ENCODE results near the gene KLF1.
"Not testable (repeated sequence)": the region's sequence is repeated elsewhere in the genome, so short reads cannot be mapped to it uniquely, and the experiment has no call there.

KLF1 gene

GRCh38 chr19:12866416-12867119, 20.4 kb downstream of the KLF1 start:
- DNase-seq: no peak

DNA sequence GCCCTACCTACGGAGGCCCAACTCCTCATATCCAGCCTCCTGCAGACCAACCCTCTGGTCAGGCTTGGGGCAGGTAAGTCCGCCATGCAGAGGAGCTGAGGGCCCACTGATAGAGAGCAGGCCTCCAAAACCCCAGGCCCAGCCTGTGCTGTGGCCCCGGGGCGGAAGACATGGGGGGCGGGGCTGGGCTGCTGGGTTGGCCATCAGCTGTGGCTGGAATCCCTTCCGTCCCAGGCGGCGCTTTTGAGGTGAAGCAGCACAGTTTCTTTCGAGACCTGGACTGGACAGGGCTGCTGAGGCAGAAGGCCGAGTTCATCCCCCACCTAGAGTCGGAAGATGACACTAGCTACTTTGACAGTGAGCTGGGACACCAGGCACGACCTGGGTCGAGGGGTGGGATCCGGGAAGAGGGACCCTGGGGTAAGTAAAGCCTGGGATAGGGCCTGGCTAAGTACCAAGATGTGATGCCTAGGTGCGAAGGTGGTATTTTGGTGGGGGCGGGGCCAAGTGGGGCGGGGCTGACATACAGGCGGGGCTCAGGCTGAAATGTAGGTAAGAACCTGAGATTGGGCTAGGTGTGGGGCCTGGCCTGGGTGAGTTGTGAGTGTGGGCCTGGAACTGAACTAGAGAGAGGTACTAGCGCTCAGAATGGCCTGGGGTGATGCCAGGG, 21.1 kb downstream of the KLF1 start:
- no peak for DNase-seq

- no peak for DNase-seq
Observed at GRCh38 chr19:12864721-12865715, 22.0 kb downstream of the KLF1 start.

DNA sequence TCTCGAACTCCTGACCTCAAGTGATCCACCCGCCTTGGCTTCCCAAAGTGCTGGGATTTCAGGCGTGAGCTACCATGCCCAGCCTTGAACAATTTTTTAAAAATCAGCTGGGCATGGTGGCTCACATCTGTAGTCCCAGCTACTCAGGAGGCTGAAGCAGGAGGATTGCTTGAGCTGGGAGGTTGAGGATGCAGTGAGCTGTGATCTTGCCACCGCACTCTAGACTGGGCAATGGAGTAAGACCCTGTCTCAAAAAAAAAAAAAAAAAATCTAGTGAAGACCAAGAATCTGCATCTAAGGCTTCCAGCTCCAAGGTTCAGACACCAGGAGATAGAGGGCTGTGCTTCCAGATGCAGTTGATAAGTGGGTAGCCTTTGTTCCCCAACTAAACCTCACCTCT, 22.9 kb downstream of the KLF1 start:
- DNase-seq: no peak

DNA sequence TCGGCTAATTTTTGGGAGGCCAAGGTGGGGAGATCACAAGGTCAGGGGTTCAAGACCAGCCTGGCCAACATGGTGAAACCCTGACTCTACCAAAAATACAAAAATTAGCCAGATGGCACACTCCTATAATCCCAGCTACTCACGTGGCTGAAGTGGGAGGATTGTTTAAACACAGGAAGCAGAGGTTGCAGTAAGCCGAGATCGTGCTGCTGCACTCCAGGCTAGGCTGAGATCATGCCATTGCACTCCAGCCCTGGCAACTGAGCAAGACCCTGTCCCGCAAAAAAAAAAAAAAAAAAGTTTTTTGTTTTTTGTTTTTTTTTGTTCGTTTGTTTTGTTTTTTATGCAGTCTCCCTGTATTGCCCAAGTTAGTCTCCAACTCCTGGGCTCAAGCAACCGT, 27.5 kb downstream of the KLF1 start:
- DNase-seq: no peak

GRCh38 chr19:12858041-12858928, 28.7 kb downstream of the KLF1 start:
- DNase-seq: no peak

- DNase-seq: no peak
Observed at GRCh38 chr19:12856653-12857052, 30.3 kb downstream of the KLF1 start.

DNA sequence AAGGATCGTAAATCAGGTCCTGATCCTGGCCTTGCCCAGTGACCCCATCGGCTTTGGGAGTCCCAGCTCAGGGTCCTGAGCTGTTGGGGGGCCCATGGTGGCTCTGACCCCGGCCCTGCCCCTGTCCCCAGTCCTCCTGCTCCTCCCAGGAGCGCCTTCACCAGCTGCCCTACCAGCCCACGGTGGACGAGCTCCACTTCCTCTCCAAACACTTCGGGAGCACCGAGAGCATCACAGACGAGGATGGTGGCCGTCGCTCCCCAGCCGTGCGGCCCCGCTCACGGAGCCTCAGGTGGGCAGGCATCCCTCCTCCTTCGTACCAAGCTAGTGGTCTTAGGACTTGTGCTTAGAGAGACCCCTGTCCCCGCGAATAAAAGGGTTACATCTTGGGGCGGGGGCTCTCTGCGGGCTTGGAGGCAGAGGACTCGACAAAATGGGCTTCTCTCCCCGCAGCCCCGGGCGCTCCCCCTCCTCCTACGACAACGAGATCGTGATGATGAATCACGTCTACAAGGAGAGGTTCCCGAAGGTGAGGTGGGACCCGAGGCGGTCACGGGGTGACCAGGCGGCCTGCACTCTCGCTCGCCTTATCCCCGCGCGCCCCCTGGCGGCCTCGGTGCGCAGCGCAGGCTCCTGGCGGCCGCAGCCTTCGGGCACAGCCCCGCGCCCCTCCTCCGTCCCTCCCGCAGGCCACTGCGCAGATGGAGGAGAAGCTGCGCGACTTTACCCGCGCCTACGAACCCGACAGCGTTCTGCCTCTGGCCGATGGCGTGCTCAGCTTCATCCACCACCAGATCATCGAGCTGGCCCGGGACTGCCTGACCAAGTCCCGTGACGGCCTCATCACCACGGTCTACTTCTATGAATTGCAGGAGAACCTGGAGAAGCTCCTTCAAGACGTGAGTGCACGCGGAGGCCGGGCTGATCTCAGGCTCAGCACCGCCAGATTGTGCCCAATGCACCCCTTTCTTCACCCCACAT, 39.6 kb downstream of the KLF1 start:
- peak; percentile 89 for DNase-seq

- DNase-seq: not testable (repeated sequence)
Observed at GRCh38 chr19:12846613-12847012, 40.4 kb downstream of the KLF1 start.

- DNase-seq: no peak
Observed at GRCh38 chr19:12843999-12844732, 42.8 kb downstream of the KLF1 start.

GRCh38 chr19:12843328-12843727, 43.7 kb downstream of the KLF1 start:
- DNase-seq: no peak

DNA sequence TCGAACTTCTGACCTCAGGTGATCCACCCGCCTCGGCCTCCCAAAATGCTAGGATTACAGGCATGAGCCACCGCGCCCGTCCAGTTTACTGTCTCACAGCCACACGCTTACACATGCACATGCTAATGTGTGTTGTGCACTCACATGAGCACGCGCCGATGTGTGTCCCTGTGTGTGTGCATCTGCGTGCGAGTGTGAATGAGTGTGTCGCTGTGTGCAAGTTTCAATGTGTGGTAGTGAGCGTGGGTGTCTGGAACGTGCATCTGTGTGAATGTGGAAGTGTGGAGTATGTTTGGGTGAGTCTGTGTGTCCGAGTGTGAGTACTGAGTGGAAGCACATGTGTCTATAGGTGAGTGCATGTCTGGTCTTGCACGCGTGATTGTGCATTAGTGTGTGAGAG, 44.5 kb downstream of the KLF1 start:
- no peak for DNase-seq

DNA sequence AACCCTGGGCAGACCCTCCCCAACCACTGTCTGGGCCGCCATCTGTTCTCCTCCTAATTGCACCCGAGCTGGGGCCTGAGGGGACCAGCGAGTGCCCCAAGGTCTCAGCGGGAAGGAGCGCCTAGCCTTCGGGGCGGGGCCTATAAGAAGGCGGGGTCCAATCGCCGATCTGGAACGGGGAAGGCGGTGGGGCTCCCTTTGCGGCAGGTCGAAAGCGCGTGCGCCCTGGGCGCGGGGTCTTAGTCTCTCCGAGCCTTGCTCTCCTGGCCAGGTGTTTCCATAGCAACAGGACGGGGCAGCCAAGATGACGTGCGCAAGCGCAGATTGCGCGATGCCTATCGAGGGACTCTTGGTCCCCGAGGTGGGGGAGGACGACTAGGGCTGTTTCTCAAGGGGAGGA, 45.9 kb downstream of the KLF1 start:
- DNase-seq: no peak

DNA sequence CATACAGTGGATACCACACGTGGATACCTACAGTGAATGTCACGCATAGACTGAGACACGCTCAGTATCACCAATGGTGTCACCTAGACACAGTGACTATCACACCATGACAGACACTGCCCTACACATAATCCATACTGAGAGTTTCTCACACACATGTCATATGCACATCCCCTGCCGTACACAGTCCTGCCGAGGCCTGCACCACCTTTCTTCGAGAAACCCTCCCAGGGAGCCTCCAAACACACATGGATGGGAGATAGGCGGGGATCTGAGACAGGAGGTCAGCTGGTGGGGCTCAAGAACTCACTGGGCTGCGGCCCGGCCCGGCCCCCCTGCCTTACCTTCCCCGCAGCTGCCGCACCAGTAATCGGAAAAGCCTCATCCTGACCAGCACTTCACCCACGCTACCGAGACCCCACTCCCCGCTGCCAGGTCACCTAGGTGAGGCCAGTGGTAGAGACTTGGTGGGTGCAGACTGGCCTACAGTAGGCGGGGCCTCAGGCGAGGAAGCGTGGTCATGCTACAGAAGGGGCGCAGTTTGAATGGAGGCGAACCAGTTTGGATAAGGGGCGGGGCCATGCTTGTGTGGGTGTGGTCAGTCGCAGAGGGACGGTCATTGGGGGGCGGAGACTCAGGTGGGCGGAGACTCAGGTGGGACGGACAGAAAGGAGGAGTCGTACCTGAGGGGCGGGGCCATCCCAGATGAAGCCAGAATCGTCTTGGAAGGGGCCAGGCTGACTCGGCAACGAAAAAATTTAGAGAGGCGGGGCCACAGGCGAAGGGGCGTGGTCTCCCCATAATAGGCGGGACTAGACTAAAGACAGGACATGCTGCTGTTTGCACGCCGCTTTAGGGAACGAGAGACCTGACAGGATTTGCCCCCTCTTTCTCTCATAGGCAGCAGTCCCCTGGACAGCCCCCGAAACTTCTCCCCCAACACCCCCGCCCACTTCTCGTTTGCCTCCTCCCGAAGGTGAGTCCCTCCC, 46.6 kb downstream of the KLF1 start:
- DNase-seq: peak; percentile 56

GRCh38 chr19:12838886-12839756, 47.9 kb downstream of the KLF1 start:
- no peak for DNase-seq

- no peak for DNase-seq
Observed at GRCh38 chr19:12838182-12838885, 48.7 kb downstream of the KLF1 start, which contains the start of gene MAST1. MAST1 (plus strand) TSS chr19:12838515; CDS start chr19:12838573, 58 bp downstream.

DNA sequence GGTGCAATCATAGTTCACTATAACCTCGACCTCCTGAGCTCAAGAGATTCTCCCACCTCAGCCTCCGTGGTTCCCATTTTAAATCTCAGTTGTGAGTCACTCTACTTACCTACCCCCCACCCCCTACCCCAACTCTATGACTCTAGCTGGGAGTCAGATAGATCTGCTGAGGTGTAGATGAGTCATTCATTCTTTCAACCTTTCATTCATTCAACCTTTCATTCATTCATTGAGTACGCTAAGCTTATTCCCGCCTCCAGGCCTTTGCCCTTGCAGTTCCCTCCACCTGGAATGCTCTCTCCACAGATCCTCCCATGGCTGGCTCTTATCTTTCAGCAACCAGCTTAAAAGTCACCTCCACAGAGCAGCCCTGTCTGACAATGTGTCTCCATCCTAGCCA, 49.8 kb downstream of the KLF1 start:
- no peak for DNase-seq
